Motor neuron (in vitro differentiated cells): ENCODE measurements around the gene TSGA10IP. TPM values are rescaled to one million over a fixed set of nuclear protein-coding genes. Genes with fewer than 3 reads are reported as not detected.

Source experiments
- ATAC-seq, 8 experiments: fragments of 200-7000 bp; cut with Tn5 transposase; replicated peaks in 6 of 8; 2 replicates each; pipeline ENCODE4 v1.8.0; 2021; ENCODE audit warnings: mild to moderate bottlenecking in 8 of 8, moderate library complexity in 8 of 8
- H3K27ac ChIP-seq, 2 donors: fragments of 250-450 bp; sonication (Bioruptor Pico); 2 replicates each; pipeline ENCODE4 v1.9.0; 2021; ENCODE audit warnings: antibody characterized with exemption in 2 of 2, mild to moderate bottlenecking in 2 of 2, moderate library complexity in 1 of 2
- H3K4me1 ChIP-seq, 2 donors: fragments of 250-450 bp; sonication (Bioruptor Pico); replicated peaks in 1 of 2; 2 replicates each; pipeline ENCODE4 v1.6.1; 2021; ENCODE audit warnings: antibody characterized with exemption in 2 of 2, mild to moderate bottlenecking in 2 of 2, moderate library complexity in 1 of 2
- H3K4me3 ChIP-seq, 5 donors: fragments of 250-450 bp; sonication (Bioruptor Pico); 2 replicates each; pipeline ENCODE4 v1.9.0; 2021; ENCODE audit warnings: antibody characterized with exemption in 5 of 5, mild to moderate bottlenecking in 5 of 5, moderate library complexity in 4 of 5
- WGBS, 10 experiments: fragments of 450-650 bp; shearing (Covaris generic); methylation state at CpG; one replicate each; pipeline ENCODE4 v1.0.0; 2022; 5-methylcytosine and 5-hydroxymethylcytosine counted together
- in situ Hi-C, 9 experiments: fragments of 400-800 bp; cut with MboI; loops; one replicate each; pipeline ENCODE4 v1.15.0; 2021; ENCODE audit warnings: low sequenced_read_pairs in 9 of 9, low pct_unique_long_range_greater_than_20kb in 2 of 9; ENCODE audit not compliant: unreplicated experiment in 9 of 9
- total RNA-seq, 8 experiments: library from RNA; unstranded; fragments of 300-600 nt; gene quantifications; 2 replicates each; pipeline versions ENCODE4 v1.2.3 to v1.2.4, GENCODE V29; 2022

TSGA10IP gene
- 1 to 10 TPM in 1 of 8 experiments, under 1 TPM in 5, not detected in 2; 0.16 to 1.1 (median 0.57) TPM for total RNA-seq

DNA sequence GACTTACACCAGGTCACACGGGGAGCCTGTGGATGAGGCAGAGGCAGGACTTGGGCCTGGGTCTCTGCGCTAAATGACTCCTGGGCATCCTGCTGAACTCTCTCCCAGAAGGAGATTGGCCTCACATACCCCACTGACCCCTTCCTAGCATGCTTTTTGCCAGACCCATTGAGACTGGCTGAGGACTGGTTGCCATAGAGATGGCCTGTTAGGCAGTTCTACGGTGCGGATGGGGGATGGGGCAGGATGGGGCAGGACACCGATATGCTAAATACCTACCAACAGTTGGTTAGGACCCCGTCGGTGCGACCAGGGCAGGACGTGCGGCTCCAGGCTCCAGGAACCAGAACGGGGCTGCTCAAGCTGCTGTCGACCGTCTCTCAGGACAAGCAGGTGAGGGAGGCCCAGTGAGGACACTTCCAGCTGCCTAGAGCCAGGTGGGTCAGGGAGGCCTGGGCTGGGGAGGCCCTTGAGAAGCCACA lies at the start of gene TSGA10IP:
Gene TSGA10IP (plus strand): TSS at position 51 of the 482 bp plus-strand sequence. CDS start 196 bp downstream, at position 247.
- Histone ChIP-seq H3K27ac (no peak within 1 kb of the TSS), H3K4me1 (peaks cover 7 to 12% of the 10 kb centered on the region in 2 donors), H3K4me3 (no peak within 1 kb of the TSS)
- in situ Hi-C loops: no loop called here
- ATAC-seq: peak in 5 of 8 experiments; percentile 70 to 85 (median 75)
- WGBS, 10 experiments: 40 to 100% (median 60%) methylated on average over 1 to 9 of the region's 13 CpGs; no CpG with 5 or more reads in 7 of the 10 experiments

DNA sequence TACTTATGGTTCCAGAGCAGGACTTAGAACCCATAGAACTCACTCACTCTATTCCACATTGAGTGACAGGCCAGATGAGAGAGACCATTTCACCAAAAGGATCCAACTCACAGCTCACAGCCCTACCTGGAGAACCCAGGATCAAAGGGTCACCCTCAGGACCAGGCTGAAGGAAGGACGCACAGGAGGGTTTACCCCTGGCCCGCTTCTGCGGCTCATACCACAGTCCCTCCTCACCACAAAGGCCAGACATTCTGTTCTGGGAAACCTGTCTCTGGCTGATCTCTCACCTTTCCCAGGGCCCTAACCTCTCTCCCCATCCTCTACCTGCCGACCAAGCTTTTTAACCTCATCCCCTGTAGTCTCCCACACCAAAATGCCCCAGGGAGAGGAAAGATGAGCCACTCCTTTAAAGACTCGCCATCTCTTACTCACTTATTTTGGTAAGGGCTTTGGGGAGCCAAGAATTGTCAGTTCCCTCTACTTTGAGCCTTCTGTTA lies 49.7 kb upstream of the TSGA10IP start:
- in situ Hi-C loops: loop anchor here in 1 of 9 experiments (25.0 kb wide), 1 partner anchor 92 kb away; no protein-coding TSS in a partner anchor
- Histone ChIP-seq H3K4me3 (no peak overlapping the region), H3K27ac (no peak overlapping the region), H3K4me1 (peaks cover 12 to 16% of the 10 kb centered on the region in 2 donors)
- 11 to 100% (median 79%) methylated on average over 1 to 4 of the region's 5 CpGs; no CpG with 5 or more reads in 2 of the 10 experiments for WGBS, 10 experiments
- no peak for ATAC-seq

DNA sequence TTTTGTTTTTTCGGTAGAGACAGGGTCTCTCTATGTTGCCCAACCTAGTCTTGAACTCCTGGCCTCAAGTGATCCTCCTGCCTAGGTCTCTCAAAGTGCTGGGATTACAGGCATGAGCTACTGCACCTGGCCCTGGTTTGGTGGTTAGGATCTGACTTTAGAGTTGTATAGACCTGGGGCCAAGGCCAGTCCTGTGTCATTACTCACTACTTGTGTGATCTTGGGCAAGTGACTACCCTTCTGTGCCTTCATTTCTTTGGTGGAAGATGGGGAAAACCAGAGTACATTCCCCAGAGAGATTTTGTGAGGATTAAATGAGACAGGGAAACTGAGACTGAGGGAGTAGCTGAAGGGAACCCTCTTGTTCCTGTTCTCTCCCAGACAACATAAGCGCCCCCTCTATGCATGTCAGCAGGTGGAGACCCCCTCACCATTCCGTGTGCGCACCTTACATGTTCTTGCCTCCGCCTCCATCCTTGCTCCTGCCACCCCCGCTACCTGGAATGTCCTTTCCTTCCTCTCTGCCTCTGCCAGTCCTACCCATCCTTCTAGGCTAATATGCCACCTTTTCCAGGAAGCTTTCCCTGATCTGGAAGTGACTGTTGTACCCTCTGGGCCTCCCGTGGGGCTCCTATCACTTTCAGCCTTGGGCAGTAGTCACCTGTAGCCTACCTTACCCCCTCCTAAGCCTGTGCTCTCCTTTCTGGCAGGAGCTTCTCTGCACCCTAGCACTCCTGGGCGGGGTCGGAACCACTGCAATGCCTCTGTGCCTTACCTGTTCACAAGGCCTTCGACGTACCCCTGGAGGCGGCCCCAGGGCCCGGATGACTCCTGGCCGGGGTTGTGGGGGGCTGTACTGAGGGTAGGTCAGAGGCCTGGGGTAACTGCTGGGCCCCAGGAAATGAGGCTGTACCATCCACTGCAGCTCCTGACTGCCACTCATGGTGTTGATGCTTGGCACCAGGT lies 49.0 kb upstream of the TSGA10IP start:
- WGBS, 10 experiments: 71 to 100% (median 83%) methylated on average over 1 to 11 of the region's 14 CpGs; no CpG with 5 or more reads in 3 of the 10 experiments
- no peak overlapping the region for H3K4me3 ChIP-seq
- in situ Hi-C loops: loop anchor here in 1 of 9 experiments (25.0 kb wide), 1 partner anchor 91 kb away; no protein-coding TSS in a partner anchor
- no peak overlapping the region for H3K27ac ChIP-seq
- peaks cover 12 to 16% of the 10 kb centered on the region in 2 donors for H3K4me1 ChIP-seq
- no peak for ATAC-seq

DNA sequence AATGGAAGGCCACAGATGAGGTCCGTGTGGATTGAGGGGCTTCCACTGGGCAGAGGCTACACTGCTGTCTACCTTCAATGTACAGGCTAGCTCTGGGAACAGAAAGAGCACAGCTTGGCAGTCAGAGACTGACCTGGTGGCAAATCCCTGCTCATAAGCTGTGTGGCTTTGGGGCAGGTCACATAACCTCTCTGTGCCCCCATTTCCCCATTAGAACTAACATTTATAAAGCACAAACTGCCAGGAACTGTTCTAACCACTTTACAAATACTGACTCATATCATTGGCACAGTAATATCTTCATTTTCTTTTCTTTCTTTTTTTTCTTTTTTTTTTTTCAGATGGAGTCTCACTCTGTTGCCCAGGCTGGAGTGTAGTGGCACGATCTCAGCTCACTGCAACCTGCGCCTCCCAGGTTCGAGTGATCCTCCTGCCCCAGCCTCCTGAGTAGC lies 48.2 kb upstream of the TSGA10IP start:
- Histone ChIP-seq H3K27ac (no peak overlapping the region), H3K4me3 (no peak overlapping the region), H3K4me1 (peaks cover 5 to 12% of the 10 kb centered on the region in 2 donors)
- WGBS, 10 experiments: 17 to 100% (median 80%) methylated on average over 1 to 4 of the region's 4 CpGs; no CpG with 5 or more reads in 1 of the 10 experiments
- no peak for ATAC-seq
- in situ Hi-C loops: loop anchor here in 1 of 9 experiments (25.0 kb wide), 1 partner anchor 90 kb away; no protein-coding TSS in a partner anchor

DNA sequence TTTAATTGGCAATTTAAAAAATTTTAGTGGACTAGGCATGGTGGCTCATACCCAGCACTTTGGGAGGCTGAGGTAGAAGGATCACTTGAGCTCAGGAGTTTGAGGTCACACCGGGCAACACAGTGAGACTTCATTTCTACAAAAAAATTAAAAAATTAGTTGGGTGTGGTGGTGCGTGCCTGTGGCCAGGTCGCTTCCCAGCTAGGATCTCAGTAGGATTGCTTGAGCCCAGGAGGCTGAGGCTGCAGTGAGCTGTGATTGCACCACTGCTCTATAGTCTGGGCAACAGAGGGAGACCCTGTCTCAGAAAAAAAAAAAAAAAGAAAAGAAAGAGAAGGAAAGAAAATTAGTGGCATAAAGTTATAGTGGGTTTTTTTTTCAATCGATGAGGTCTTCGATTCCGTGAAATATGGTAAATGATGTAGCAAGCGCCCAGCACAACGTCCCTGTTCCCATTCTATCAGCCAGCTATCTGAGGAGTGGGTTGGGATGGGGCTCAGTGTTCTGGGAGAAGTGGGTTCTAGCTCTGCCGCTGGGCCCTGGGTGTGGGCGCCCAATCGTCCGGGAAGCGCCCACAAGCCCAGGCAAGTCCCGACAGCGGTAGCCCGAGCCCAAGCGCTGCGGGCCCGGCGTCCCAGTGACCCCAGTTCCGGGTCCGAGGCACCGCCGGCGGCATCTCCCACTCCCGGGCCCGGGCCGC lies 46.5 kb upstream of the TSGA10IP start:
- Histone ChIP-seq H3K27ac (no peak overlapping the region), H3K4me3 (peak overlapping the region in 3 of 5 donors; percentile 8 to 34 (median 22)), H3K4me1 (peaks cover under 1 to 2% of the 10 kb centered on the region in 2 donors)
- WGBS, 10 experiments: 9 to 71% (median 43%) methylated on average over 1 to 13 of the region's 28 CpGs; no CpG with 5 or more reads in 2 of the 10 experiments
- peak in 2 of 8 experiments; percentile 1 to 4 for ATAC-seq
- in situ Hi-C loops: loop anchor here in 1 of 9 experiments (25.0 kb wide), 1 partner anchor 88 kb away; no protein-coding TSS in a partner anchor

DNA sequence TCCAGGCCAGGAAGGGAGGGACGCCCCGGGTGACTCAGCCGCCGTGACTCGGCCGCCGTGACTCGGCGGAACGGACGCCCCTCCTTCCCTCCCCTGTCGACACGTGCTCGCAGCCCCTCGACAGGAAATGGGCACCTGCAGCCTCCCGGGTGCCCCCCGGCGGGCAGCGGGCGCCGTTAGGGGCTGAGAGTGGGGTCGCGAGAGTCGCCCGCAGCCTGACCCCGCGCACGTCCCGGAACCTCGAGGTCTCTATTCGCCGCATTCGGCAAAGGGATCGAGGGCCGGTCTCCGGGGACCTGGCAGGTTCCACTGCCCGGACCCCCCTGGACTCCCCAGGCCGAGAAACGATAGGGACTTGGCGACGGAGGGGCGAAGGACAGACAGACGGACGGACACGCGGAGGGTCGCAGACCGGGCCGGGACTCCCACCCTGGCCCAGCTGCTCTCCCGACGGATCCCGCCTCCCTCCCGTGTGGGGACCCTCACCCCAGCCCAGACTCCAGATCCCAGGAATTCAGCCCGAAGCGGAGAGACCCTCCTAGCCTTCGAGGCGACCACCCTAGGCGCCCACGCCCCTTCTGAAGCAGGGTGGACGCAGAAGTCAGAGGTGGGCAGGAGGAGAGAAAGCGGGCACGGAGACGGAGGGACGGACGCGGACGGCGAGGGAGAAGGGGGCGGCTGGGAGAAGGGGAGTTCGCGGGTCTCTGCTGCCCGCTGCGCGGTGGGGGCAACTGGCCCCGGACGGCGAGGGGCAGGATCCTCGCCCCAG lies 45.7 kb upstream of the TSGA10IP start:
- ATAC-seq: peak; percentile 29 to 54 (median 46)
- Histone ChIP-seq H3K4me1 (no peaks in the 10 kb centered on the region), H3K4me3 (peak overlapping the region in 4 of 5 donors; percentile 21 to 34 (median 26)), H3K27ac (no peak overlapping the region)
- in situ Hi-C loops: loop anchor here in 1 of 9 experiments (25.0 kb wide), 1 partner anchor 88 kb away; no protein-coding TSS in a partner anchor
- WGBS, 10 experiments: 1% methylated on average over 25 of the region's 78 CpGs; no CpG with 5 or more reads in 9 of the 10 experiments

DNA sequence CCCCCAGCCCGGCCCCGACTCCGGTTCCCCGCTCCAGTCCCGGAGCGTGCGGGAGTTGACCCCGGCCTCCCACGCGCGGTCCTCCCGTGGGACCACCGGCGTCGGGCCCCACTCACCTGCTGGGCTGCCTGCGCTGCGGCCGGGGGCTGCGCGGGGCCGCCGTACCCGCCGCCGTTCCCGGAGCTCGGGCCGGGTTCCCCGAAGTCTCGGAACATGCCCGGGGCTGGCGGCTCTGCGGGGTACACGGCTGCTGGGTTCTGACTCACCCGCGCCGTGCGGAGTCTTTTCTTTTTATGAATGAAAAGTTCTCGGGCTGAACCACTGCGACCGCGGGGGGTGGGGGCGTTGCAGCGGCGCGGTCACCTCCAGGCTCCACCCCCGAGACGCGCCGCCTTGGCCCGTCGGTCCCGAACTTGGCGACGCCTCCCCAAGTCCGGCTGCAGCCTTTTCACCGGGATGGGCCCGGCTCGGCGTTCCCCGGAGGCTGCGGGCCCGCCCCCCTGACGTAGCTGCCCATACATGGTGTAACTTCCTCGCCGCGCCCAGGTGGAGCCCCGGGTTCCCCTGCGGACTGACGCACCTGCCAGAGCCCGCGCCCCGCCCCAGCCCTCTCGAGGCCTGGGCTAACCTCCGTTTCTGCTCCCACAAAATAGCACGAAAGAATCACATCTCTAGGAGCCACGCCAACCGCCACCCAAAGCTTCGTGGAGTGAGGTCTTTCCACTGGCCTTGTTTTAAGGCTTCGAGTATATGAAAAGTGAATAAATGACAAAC lies 45.0 kb upstream of the TSGA10IP start, which contains the start of gene FOSL1:
Gene FOSL1 (minus strand): TSS at position 264 of the 774 bp plus-strand sequence. CDS start 49 bp downstream, at position 215.
- in situ Hi-C loops: no loop called here
- H3K4me3 ChIP-seq: peak within 1 kb of the TSS; percentile 10 to 34 (median 22)
- peak; percentile 60 to 92 (median 88) for ATAC-seq
- H3K27ac ChIP-seq: no peak within 1 kb of the TSS
- H3K4me1 ChIP-seq: no peaks in the 10 kb centered on the region
- 0 to 35% (median 17%) methylated on average over 1 to 7 of the region's 80 CpGs; no CpG with 5 or more reads in 5 of the 10 experiments for WGBS, 10 experiments

DNA sequence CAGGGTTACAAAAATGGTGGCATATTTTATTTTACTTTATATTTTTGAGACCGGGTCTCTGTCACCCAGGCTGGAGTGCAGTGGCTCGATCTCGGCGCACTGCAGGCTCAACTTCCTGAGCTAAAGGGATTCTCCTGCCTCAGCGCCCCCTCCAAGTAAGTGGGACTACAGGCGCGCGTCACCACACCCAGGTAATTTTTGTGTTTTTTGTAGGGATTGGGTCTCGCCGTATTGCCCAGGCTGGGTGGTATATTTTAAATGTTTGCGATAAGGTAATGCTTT lies 44.4 kb upstream of the TSGA10IP start:
- in situ Hi-C loops: no loop called here
- H3K4me1 ChIP-seq: no peaks in the 10 kb centered on the region
- H3K27ac ChIP-seq: no peak overlapping the region
- no peak for ATAC-seq
- peak overlapping the region in 1 of 5 donors; percentile 31 for H3K4me3 ChIP-seq
- 29 to 100% (median 71%) methylated on average over 1 to 11 of the region's 11 CpGs; no CpG with 5 or more reads in 2 of the 10 experiments for WGBS, 10 experiments

DNA sequence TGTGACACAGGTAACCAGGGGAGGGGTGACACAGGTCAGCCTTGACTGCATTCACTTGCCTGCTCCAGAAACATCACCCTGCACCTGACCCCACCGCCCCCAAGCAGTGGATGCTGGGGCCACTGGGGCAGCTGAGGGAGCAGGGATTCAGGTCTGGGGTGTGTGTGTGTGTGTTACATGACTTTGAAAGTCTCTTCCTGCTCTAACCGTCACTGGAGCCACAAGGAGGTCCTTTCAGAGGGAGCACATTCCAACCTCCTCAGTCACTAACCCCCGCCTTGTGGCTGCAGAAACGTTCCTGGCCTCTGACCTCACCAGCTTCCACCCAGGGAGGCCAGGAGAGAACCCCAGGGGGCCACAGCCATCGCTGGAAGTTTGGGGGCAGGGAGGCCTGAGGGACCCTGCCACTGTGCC lies 42.2 kb upstream of the TSGA10IP start:
- peak in 1 of 8 experiments; percentile 2 for ATAC-seq
- 0 to 20% (median 0%) methylated on average over 1 to 3 of the region's 5 CpGs; no CpG with 5 or more reads in 6 of the 10 experiments for WGBS, 10 experiments
- no peak overlapping the region for H3K27ac ChIP-seq
- no peak overlapping the region for H3K4me3 ChIP-seq
- in situ Hi-C loops: no loop called here
- H3K4me1 ChIP-seq: no peaks in the 10 kb centered on the region

DNA sequence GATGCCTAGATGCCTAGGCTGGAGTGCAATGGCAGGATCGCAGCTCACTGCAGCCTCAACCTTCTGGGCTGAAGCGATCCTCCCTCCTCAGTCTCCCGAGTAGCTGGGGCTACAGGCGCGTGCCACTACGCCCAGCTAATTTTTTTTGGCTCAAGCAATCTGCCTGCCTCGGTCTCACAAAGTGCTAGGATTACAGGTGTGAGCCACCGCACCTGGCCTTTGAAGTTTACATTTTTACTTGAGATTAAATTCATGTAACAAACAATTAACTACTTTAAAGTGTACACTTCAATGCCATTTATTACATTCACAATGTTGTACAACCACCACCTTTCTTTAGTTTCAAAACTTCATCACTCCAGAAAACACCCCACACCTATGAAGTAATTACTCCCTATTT lies 41.6 kb upstream of the TSGA10IP start:
- H3K27ac ChIP-seq: no peak overlapping the region
- in situ Hi-C loops: no loop called here
- H3K4me1 ChIP-seq: no peaks in the 10 kb centered on the region
- no peak for ATAC-seq
- H3K4me3 ChIP-seq: no peak overlapping the region
- 56 to 100% (median 80%) methylated on average over 1 to 8 of the region's 8 CpGs; no CpG with 5 or more reads in 3 of the 10 experiments for WGBS, 10 experiments

DNA sequence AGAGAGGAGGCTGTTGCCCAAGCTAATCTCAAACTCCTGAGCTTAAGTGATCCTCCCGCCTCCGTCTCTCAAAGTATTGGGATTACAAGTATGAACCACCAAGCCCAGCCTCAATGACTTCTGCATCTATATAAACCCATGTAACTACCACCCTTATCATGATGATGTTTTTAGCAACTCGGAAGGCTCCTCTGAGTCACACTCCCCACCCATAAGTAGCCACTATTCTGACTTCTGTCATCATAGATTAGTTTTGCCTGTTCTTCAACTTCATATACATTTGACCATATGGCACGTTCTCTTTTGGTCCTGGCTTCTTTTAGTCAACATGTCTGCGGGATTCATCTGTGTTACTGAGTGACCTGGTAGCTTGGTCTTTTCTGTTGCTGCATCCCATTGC lies 38.7 kb upstream of the TSGA10IP start:
- no peak overlapping the region for H3K27ac ChIP-seq
- in situ Hi-C loops: no loop called here
- peak in 2 of 8 experiments; percentile 47 to 59 for ATAC-seq
- 0 to 100% (median 60%) methylated on average over 1 to 3 of the region's 5 CpGs; no CpG with 5 or more reads in 1 of the 10 experiments for WGBS, 10 experiments
- H3K4me1 ChIP-seq: peaks cover 0 to 1% of the 10 kb centered on the region in 2 donors
- H3K4me3 ChIP-seq: no peak overlapping the region
